ENCODE measurements around the gene CEP290. TPM values are rescaled to one million over a fixed set of nuclear protein-coding genes. Genes with fewer than 3 reads are reported as not detected.
"Not testable (repeated sequence)": the region's sequence is repeated elsewhere in the genome, so short reads cannot be mapped to it uniquely, and the experiment has no call there.

Gene CEP290
- total RNA-seq, 1 donor from 2014 or later = 73.9 TPM

- no peak for DNase-seq
Observed at GRCh38 chr12:88036353-88036965, 105.4 kb downstream of the CEP290 start.

- no peak for DNase-seq
Observed at GRCh38 chr12:88035907-88036289, 106.0 kb downstream of the CEP290 start.

- peak; percentile 91 for DNase-seq
Observed at GRCh38 chr12:88035271-88035906, 106.5 kb downstream of the CEP290 start.

- DNase-seq = not testable (repeated sequence)
Observed at GRCh38 chr12:88031161-88031560, 110.7 kb downstream of the CEP290 start.

GRCh38 chr12:88029093-88029665, 112.7 kb downstream of the CEP290 start, which contains the start of gene C12orf50:
C12orf50 (minus strand) TSS chr12:88029401; CDS start chr12:88026962, 2,439 bp downstream.
- no peak for DNase-seq

GRCh38 chr12:88026196-88026595, 115.7 kb downstream of the CEP290 start:
- DNase-seq = no peak

- DNase-seq = no peak
Observed at GRCh38 chr12:88017964-88018363, 123.9 kb downstream of the CEP290 start.

- no peak for DNase-seq
Observed at GRCh38 chr12:88015825-88016224, 126.1 kb downstream of the CEP290 start.

GRCh38 chr12:88011755-88012154, 130.1 kb downstream of the CEP290 start:
- no peak for DNase-seq

GRCh38 chr12:88006351-88006750, 135.5 kb downstream of the CEP290 start:
- no peak for DNase-seq

- no peak for DNase-seq
Observed at GRCh38 chr12:88001327-88001726, 140.6 kb downstream of the CEP290 start.

Small RNA genes within 50 kb of the gene (small RNA-seq; reads per million reads assigned to genes)
- gene RNA5SP364 = not detected

Other genes with a start within 250 kb of the CEP290 start
- gene C12orf50, start 112.7 kb downstream of the CEP290 start, total RNA-seq = not detected
- 30.4 TPM for gene TMTC3, start 219 bp upstream of the CEP290 start, total RNA-seq

All from occipital lobe (tissue), 3 donors.